GM18519 (cell line): Measurements from ENCODE around the gene ADORA3.
"Not testable (repeated sequence)": the region's sequence is repeated elsewhere in the genome, so short reads cannot be mapped to it uniquely, and the experiment has no call there.

Experiments used
- ATAC-seq: cut with Tn5 transposase; IDR thresholded peaks from one replicate; pipeline ENCODE4 v1.9.1; 2021; ENCODE audit warnings: mild to moderate bottlenecking, moderate library complexity; ENCODE audit not compliant: unreplicated experiment, low FRiP score

Gene ADORA3

GRCh38 chr1:111503585-111504060, at the start of gene ADORA3, which contains the start of gene TMIGD3:
Gene ADORA3, minus strand, starts transcription at chr1:111503633. Its CDS starts 279 bp downstream, at chr1:111503354.
Gene TMIGD3, minus strand, starts transcription at chr1:111503633. Its CDS starts 279 bp downstream, at chr1:111503354.
- ATAC-seq: no peak

- ATAC-seq: no peak
Measured at GRCh38 chr1:111553196-111553595, 49.8 kb upstream of the ADORA3 start.

- no peak for ATAC-seq
Measured at GRCh38 chr1:111552587-111552986, 49.2 kb upstream of the ADORA3 start.

- no peak for ATAC-seq
Measured at GRCh38 chr1:111551623-111552411, 48.4 kb upstream of the ADORA3 start.

GRCh38 chr1:111547786-111548185, 44.4 kb upstream of the ADORA3 start:
- ATAC-seq: not testable (repeated sequence)

- ATAC-seq: no peak
Measured at GRCh38 chr1:111542187-111542586, 38.8 kb upstream of the ADORA3 start.

GRCh38 chr1:111541721-111542120, 38.3 kb upstream of the ADORA3 start:
- ATAC-seq: no peak

- ATAC-seq: no peak
Measured at GRCh38 chr1:111540928-111541327, 37.5 kb upstream of the ADORA3 start.

- no peak for ATAC-seq
Measured at GRCh38 chr1:111538343-111539025, 35.1 kb upstream of the ADORA3 start.

GRCh38 chr1:111535256-111536191, 32.1 kb upstream of the ADORA3 start:
- ATAC-seq: no peak

- no peak for ATAC-seq
Measured at GRCh38 chr1:111520053-111520452, 16.6 kb upstream of the ADORA3 start.

GRCh38 chr1:111517469-111518225, 14.2 kb upstream of the ADORA3 start:
- ATAC-seq: no peak

GRCh38 chr1:111516005-111516535, 12.6 kb upstream of the ADORA3 start:
- no peak for ATAC-seq

- no peak for ATAC-seq
Measured at GRCh38 chr1:111515291-111516004, 12.0 kb upstream of the ADORA3 start.

GRCh38 chr1:111513410-111514020, 10.1 kb upstream of the ADORA3 start:
- no peak for ATAC-seq

- ATAC-seq: no peak
Measured at GRCh38 chr1:111512931-111513330, 9.5 kb upstream of the ADORA3 start.

GRCh38 chr1:111512132-111512889, 8.9 kb upstream of the ADORA3 start:
- ATAC-seq: no peak

GRCh38 chr1:111511370-111511769, 7.9 kb upstream of the ADORA3 start:
- no peak for ATAC-seq
